Lung (tissue), 12 donors: ENCODE results near the gene SCAMP4. TPM values are rescaled to one million over a fixed set of nuclear protein-coding genes. Genes with fewer than 3 reads are reported as not detected.

Experiments
- ATAC-seq: fragments of 200-7000 bp; cut with Tn5 transposase; one replicate; pipeline ENCODE4 v1.9.1; 2020; ENCODE audit warnings: moderate number of reproducible peaks; ENCODE audit not compliant: insufficient read depth, low FRiP score
- DNase-seq, 3 donors: peaks; one replicate each; pipeline ENCODE4 v3.0.0-alpha.2; 2013 to 2017
- H3K27ac ChIP-seq, 2 donors: one replicate each; pipeline ENCODE4 v1.5.1; 2013; ENCODE audit warnings: mild to moderate bottlenecking in 2 of 2, moderate library complexity in 2 of 2, control low read depth in 1 of 2, inconsistent platforms in 1 of 2, low read depth in 1 of 2, low read length in 1 of 2
- H3K27me3 ChIP-seq, 3 donors: one replicate each; pipeline ENCODE4 v1.5.1; 2013; ENCODE audit warnings: low read length in 2 of 3; ENCODE audit not compliant: control insufficient read depth in 3 of 3, insufficient read depth in 3 of 3
- H3K36me3 ChIP-seq, 4 donors: one replicate each; pipeline ENCODE4 v1.5.1; 2013; ENCODE audit warnings: low read length in 4 of 4, mild to moderate bottlenecking in 1 of 4, moderate library complexity in 1 of 4; ENCODE audit not compliant: control insufficient read depth in 4 of 4, insufficient read depth in 4 of 4
- H3K4me1 ChIP-seq, 5 donors: one replicate each; pipeline ENCODE4 v1.5.1; 2013; ENCODE audit warnings: low read length in 5 of 5, mild to moderate bottlenecking in 2 of 5, moderate library complexity in 1 of 5; ENCODE audit not compliant: control insufficient read depth in 5 of 5, insufficient read depth in 5 of 5
- H3K4me3 ChIP-seq: one replicate; pipeline ENCODE4 v1.5.1; 2013; ENCODE audit warnings: mild to moderate bottlenecking, control low read depth, moderate library complexity
- H3K9ac ChIP-seq, 2 donors: one replicate each; pipeline ENCODE4 v1.5.1; 2013; ENCODE audit warnings: low read length in 2 of 2, control low read depth in 1 of 2; ENCODE audit not compliant: insufficient read depth in 1 of 2
- H3K9me3 ChIP-seq, 4 donors: one replicate each; pipeline ENCODE4 v1.5.1; 2013; ENCODE audit warnings: low read length in 3 of 4, mild to moderate bottlenecking in 1 of 4, moderate library complexity in 1 of 4; ENCODE audit not compliant: control insufficient read depth in 4 of 4, insufficient read depth in 3 of 4
- WGBS, 2 donors: extraction: QIAGEN DNeasy Blood & Tissue Kit; methylation state at CpG; one replicate each; pipeline ENCODE4 v1.1.7; 2013; 5-methylcytosine and 5-hydroxymethylcytosine counted together
- polyA plus RNA-seq, 2 donors: library from polyadenylated mRNA; stranded (reverse); fragments of 200-250 nt; gene quantifications; one replicate each; pipeline ENCODE4 v1.2.1, GENCODE V29; 2013
- total RNA-seq, 2 donors: library from RNA; depleted of rRNA in 1 of 2; stranded (reverse); fragments of >200 nt in 1 of 2; gene quantifications; one replicate each; pipeline ENCODE4 v1.2.1, GENCODE V29; 2014 to 2021
- TF ChIP-seq, protein P1 (sequence below): IDR thresholded peaks from 2 replicates; pipeline ENCODE4 v1.5.1; 2012; ENCODE audit warnings: mild to moderate bottlenecking; ENCODE audit errors: control extremely low read depth, extremely low read depth
- donor health status: control.
- donor health status: control.
- donor health status: Bipolar disorder and iron deficiency.
- donor health status: healthy.
- donor health status: DM: yes; HTN: yes; CAD: no.

SCAMP4 gene
- total and polyA plus RNA-seq, 4 donors, result 45.7 to 86.6 (median 56.2) TPM

DNA sequence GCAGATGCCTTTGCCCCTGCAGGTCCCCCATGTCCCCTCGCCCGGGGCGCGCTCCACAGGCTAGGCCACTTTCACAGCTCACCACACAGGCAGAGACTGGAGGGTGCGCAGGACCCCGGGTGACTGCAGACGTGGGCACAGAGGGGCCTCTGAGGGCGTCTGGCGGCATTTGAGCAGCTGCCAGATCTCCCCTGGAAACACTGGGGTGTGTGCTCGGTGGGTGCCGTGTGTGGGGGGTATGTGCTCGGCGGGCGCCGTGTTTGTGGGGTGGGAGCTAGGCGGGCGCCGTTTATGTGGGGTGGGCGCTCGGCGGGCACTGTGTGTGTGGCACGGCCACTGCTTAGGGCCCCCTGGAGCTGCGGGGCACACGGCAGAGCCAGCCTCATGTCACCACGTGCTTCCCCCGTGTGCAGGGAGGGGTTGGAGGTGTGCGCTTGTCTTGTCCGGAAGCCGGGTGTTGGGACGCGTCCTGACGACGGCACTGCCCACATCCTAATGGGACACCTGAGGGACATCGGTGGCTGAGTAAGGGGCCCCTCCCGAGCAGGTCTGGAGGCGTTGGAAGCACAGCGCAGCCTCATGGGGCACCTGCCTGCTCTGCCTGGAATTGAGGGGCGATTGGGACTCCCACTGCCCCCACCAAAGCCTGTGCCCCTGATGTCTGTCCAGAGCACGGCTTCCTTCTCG lies 52.5 kb downstream of the SCAMP4 start:
- DNase-seq (no peak), ATAC-seq (no peak)
- H3K4me3 ChIP-seq, result no peak overlapping the region
- H3K9me3 ChIP-seq, result no peaks in the 10 kb centered on the region
- no peak overlapping the region for H3K9ac ChIP-seq
- TF ChIP-seq, protein P1, sequence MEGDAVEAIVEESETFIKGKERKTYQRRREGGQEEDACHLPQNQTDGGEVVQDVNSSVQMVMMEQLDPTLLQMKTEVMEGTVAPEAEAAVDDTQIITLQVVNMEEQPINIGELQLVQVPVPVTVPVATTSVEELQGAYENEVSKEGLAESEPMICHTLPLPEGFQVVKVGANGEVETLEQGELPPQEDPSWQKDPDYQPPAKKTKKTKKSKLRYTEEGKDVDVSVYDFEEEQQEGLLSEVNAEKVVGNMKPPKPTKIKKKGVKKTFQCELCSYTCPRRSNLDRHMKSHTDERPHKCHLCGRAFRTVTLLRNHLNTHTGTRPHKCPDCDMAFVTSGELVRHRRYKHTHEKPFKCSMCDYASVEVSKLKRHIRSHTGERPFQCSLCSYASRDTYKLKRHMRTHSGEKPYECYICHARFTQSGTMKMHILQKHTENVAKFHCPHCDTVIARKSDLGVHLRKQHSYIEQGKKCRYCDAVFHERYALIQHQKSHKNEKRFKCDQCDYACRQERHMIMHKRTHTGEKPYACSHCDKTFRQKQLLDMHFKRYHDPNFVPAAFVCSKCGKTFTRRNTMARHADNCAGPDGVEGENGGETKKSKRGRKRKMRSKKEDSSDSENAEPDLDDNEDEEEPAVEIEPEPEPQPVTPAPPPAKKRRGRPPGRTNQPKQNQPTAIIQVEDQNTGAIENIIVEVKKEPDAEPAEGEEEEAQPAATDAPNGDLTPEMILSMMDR, result no peak
- no peaks in the 10 kb centered on the region for H3K27me3 ChIP-seq
- no peak overlapping the region for H3K27ac ChIP-seq
- WGBS, 2 donors, result 88 to 92% methylated on average over 37 to 40 of the region's 40 CpGs
- H3K36me3 ChIP-seq, result peaks cover 0 to 21% (median 1%) of the 10 kb centered on the region in 4 donors
- H3K4me1 ChIP-seq, result peaks cover 0 to 2% (median 0%) of the 10 kb centered on the region in 5 donors

- H3K9me3 ChIP-seq, result no peaks in the 10 kb centered on the region
- H3K27ac ChIP-seq, result no peak overlapping the region
- no peak for ATAC-seq
- DNase-seq, result no peak
- no peak overlapping the region for H3K4me3 ChIP-seq
- H3K9ac ChIP-seq, result no peak overlapping the region
- 94 to 95% methylated on average over 32 of the region's 32 CpGs for WGBS, 2 donors
- TF ChIP-seq, protein P1, result no peak
- H3K36me3 ChIP-seq, result peaks cover 0 to 7% (median 4%) of the 10 kb centered on the region in 4 donors
- peaks cover 0 to 2% (median 0%) of the 10 kb centered on the region in 5 donors for H3K4me1 ChIP-seq
- no peaks in the 10 kb centered on the region for H3K27me3 ChIP-seq
These were observed 54.9 kb downstream of the SCAMP4 start for GRCh38 chr19:1959928-1960589.

DNA sequence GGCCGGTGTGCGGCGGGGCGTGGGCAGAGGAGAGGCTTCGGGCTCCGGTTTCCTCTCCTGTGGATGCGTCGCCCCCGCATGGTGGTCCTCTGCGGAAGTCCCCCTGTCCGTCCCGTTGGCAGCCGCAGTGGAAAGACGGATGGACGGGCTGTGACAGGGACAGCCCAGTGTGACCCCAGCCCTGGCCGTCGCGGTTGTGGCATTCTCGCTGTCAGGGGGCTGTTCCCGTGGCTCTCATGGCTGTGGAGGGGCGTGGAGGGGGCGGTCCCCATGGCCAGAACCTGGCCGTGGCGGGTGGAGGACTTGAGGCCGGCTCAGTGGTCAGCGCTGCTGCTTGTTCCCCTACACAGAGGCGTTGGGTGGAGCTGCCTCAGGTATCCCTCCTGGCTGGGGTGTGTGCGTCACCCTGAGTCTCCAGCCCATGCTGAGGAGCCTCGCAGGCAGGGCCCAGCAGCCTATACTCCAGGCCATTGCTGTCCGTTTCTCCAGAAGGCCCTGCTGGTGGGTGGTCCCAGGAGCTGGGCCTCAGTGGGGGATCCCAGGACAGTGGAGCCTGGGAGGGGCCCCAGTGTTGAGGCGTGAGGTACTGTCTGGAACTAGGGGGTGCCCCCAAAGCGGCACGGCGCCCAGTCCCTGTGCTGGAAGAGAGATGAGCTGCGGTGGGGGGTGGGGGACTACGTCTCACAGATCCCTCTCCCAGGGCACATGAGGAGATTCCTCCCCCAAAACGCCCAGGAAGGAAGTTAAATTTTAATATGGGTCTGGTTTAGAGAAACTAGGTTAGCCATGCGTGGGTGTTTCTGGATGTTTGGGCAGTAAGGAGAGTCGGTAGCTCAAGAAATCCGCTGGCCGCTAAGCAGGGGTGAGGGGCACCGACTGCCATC lies 56.0 kb downstream of the SCAMP4 start:
- Histone ChIP-seq H3K27me3 (no peaks in the 10 kb centered on the region), H3K36me3 (peaks cover 0 to 6% (median 3%) of the 10 kb centered on the region in 4 donors), H3K4me1 (peaks cover 0 to 2% (median 0%) of the 10 kb centered on the region in 5 donors), H3K4me3 (no peak overlapping the region), H3K9me3 (no peaks in the 10 kb centered on the region), H3K9ac (no peak overlapping the region), H3K27ac (no peak overlapping the region)
- WGBS, 2 donors, result 88 to 92% methylated on average over 42 of the region's 42 CpGs
- DNase-seq, result no peak
- no peak for ATAC-seq
- TF ChIP-seq, protein P1, result no peak
